HepG2 (cell line): ENCODE results near the gene PGAP3. TPM values are rescaled to one million over a fixed set of nuclear protein-coding genes. Genes with fewer than 3 reads are reported as not detected.

Experiments used
- AKAP8 ChIP-seq: sonication (generic); formaldehyde crosslinking; IDR thresholded peaks from 2 replicates; pipeline ENCODE4 v1.5.1; 2020; ENCODE audit warnings: mild to moderate bottlenecking, missing genetic modification reagents
- ARNT ChIP-seq: fragments of 450-650 bp; IDR thresholded peaks from 2 replicates; pipeline ENCODE4 v1.6.1; 2017
- FLYWCH1 ChIP-seq: sonication (generic); formaldehyde crosslinking; IDR thresholded peaks from 2 replicates; pipeline ENCODE4 v1.8.1; 2023; ENCODE audit warnings: mild to moderate bottlenecking, missing genetic modification reagents
- FOSL2 ChIP-seq: sonication (generic); formaldehyde crosslinking; IDR thresholded peaks from 2 replicates; pipeline ENCODE4 v1.4.0; 2020; ENCODE audit warnings: missing genetic modification reagents
- FOXK2 ChIP-seq: fragments of 450-650 bp; IDR thresholded peaks from 2 replicates; pipeline ENCODE4 v1.6.1; 2016
- HDAC1 ChIP-seq: sonication (generic); formaldehyde crosslinking; IDR thresholded peaks from 2 replicates; pipeline ENCODE4 v1.5.1; 2020; ENCODE audit warnings: mild to moderate bottlenecking, missing genetic modification reagents
- IRF2 ChIP-seq: IDR thresholded peaks from 2 replicates; pipeline ENCODE4 v1.6.1; 2018; ENCODE audit warnings: missing genetic modification reagents, missing compliant biosample characterization
- JDP2 ChIP-seq: sonication (generic); formaldehyde crosslinking; IDR thresholded peaks from 2 replicates; pipeline ENCODE4 v1.8.1; 2022; ENCODE audit warnings: missing genetic modification reagents, borderline replicate concordance
- PHF21A ChIP-seq: sonication (generic); formaldehyde crosslinking; IDR thresholded peaks from 2 replicates; pipeline ENCODE4 v1.5.0; 2020; ENCODE audit warnings: mild to moderate bottlenecking, missing genetic modification reagents
- RARA ChIP-seq: IDR thresholded peaks from 2 replicates; pipeline ENCODE4 v1.6.1; 2016; ENCODE audit warnings: missing genetic modification reagents, missing compliant biosample characterization
- RORA ChIP-seq: sonication (generic); formaldehyde crosslinking; IDR thresholded peaks from 2 replicates; pipeline ENCODE4 v1.5.0; 2020; ENCODE audit warnings: mild to moderate bottlenecking, missing genetic modification reagents, moderate library complexity
- SCMH1 ChIP-seq: sonication (generic); formaldehyde crosslinking; IDR thresholded peaks from 2 replicates; pipeline ENCODE4 v1.9.0; 2021; ENCODE audit warnings: missing genetic modification reagents, mild to moderate bottlenecking, borderline replicate concordance
- SPEN ChIP-seq: sonication (generic); formaldehyde crosslinking; IDR thresholded peaks from 2 replicates; pipeline ENCODE4 v1.5.1; 2020; ENCODE audit warnings: low read depth, mild to moderate bottlenecking, missing genetic modification reagents
- TEAD3 ChIP-seq: optimal IDR thresholded peaks from 2 replicates; pipeline ENCODE3; 2016; ENCODE audit warnings: borderline replicate concordance
- ZNF101 ChIP-seq: sonication (generic); formaldehyde crosslinking; IDR thresholded peaks from 2 replicates; pipeline ENCODE4 v1.4.0; 2020; ENCODE audit warnings: mild to moderate bottlenecking, low read depth, missing genetic modification reagents, borderline replicate concordance
- ZNF263 ChIP-seq: sonication (generic); formaldehyde crosslinking; IDR thresholded peaks from 2 replicates; pipeline ENCODE4 v1.4.0; 2020; ENCODE audit warnings: missing genetic modification reagents
- ZNF264 ChIP-seq: sonication (generic); formaldehyde crosslinking; IDR thresholded peaks from 2 replicates; pipeline ENCODE4 v1.4.0; 2020; ENCODE audit warnings: missing genetic modification reagents
- ZNF552 ChIP-seq: sonication (generic); formaldehyde crosslinking; IDR thresholded peaks from 2 replicates; pipeline ENCODE4 v1.9.0; 2022; ENCODE audit warnings: missing genetic modification reagents, mild to moderate bottlenecking, borderline replicate concordance
- ZNF556 ChIP-seq: sonication (generic); formaldehyde crosslinking; IDR thresholded peaks from 2 replicates; pipeline ENCODE4 v1.4.0; 2020; ENCODE audit warnings: mild to moderate bottlenecking, missing genetic modification reagents, borderline replicate concordance
- ZNF558 ChIP-seq: sonication (generic); formaldehyde crosslinking; IDR thresholded peaks from 2 replicates; pipeline ENCODE4 v1.9.0; 2022; ENCODE audit warnings: mild to moderate bottlenecking, missing genetic modification reagents, borderline replicate concordance
- ZNF564 ChIP-seq: sonication (generic); formaldehyde crosslinking; IDR thresholded peaks from 2 replicates; pipeline ENCODE4 v1.8.1; 2023; ENCODE audit warnings: mild to moderate bottlenecking, missing genetic modification reagents
- ZNF724P ChIP-seq: sonication (generic); formaldehyde crosslinking; IDR thresholded peaks from 2 replicates; pipeline ENCODE4 v1.8.0; 2022; ENCODE audit warnings: missing genetic modification reagents, borderline replicate concordance
- polyA plus RNA-seq, 8 experiments: library from polyadenylated mRNA; depleted of rRNA in 3 of 8; stranded (reverse) in 7 of 8; unstranded in 1 of 8; fragments of >200 nt; fragmentation: Illumina TruSeq in 4 of 8; extraction: Trizol in 4 of 8; gene quantifications; 2 replicates each; pipeline versions ENCODE4 v1.2.1 to v1.2.3, GENCODE V29; 2011 to 2016; ENCODE audit warnings: low read depth in 4 of 8, missing spikeins in 1 of 8, mixed read lengths in 1 of 8; ENCODE audit not compliant: insufficient read depth in 1 of 8
- total RNA-seq, 5 experiments: library from RNA; depleted of rRNA; stranded (reverse); fragments of >200 nt; fragmentation: Illumina TruSeq; extraction: Trizol; gene quantifications; 2 replicates each; pipeline ENCODE4 v1.2.3, GENCODE V29; 2016; ENCODE audit warnings: low read depth in 1 of 5
- TF ChIP-seq, protein P1 (sequence below): IDR thresholded peaks from 2 replicates; pipeline ENCODE4 v1.6.1; 2016
- TF ChIP-seq, protein P2 (sequence below): IDR thresholded peaks from 2 replicates; pipeline ENCODE4 v1.6.1; 2016; ENCODE audit warnings: missing compliant biosample characterization, missing genetic modification reagents, borderline replicate concordance
- TF ChIP-seq, protein P3 (sequence below): conservative IDR thresholded peaks from 2 replicates; pipeline ENCODE4 v1.6.1; 2018; ENCODE audit warnings: missing genetic modification reagents
- TF ChIP-seq, protein P4 (sequence below): sonication (generic); formaldehyde crosslinking; IDR thresholded peaks from 2 replicates; pipeline ENCODE4 v1.5.0; 2020; ENCODE audit warnings: missing genetic modification reagents

The PGAP3 gene
- total and polyA plus RNA-seq, 2 of the 13 experiments (the other 11 are each of a cell fraction or from before 2014, with no cell fraction given) = 11.9 to 14.6 TPM

DNA sequence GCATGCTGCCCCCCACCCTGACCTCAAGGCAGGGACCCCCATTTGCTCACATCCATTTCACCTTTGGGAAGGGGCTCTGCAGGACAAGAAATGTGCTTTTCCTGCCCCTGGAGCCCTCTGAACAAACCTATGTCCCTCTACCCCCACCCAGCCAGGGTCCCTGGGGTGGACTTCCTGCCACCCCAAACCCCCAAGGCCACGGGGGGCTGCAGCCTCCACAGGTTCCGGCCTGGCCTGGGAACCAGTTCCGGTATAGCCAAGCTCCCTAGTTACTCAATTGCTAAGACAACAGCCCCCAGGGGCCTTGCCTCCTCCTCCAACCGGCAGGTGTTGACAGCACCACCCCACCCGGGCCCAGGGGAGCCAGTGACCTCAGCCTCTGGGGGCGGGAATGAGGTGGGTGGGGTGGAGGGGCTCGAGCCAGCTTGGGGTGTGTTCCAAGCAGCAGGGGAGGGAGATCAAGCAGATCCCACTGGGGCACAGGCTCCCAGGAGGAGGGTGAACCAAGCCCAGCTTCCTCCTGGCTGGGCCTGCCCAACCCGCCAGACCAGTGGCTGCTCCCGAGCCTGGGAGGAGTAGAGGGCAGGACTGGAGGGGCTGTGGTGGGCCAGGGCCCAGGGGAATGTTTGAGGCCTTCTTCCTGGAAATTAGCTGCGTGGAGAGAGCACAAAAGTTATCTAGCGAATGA lies 13.0 kb downstream of the PGAP3 start (continued):
- no peak for TF ChIP-seq FLYWCH1 (CRISPR knock-in tag)
- peak; percentile 30 for TF ChIP-seq TEAD3 (CRISPR knock-in tag)
- peak; percentile 50; the same call in 1 of the 2 replicates for TF ChIP-seq ZNF264 (CRISPR knock-in tag)
- no peak for TF ChIP-seq ARNT
- TF ChIP-seq ZNF558 (CRISPR knock-in tag) = no peak
- no peak for TF ChIP-seq JDP2 (CRISPR knock-in tag)
- TF ChIP-seq ZNF564 (CRISPR knock-in tag) = no peak
- TF ChIP-seq, protein P1, sequence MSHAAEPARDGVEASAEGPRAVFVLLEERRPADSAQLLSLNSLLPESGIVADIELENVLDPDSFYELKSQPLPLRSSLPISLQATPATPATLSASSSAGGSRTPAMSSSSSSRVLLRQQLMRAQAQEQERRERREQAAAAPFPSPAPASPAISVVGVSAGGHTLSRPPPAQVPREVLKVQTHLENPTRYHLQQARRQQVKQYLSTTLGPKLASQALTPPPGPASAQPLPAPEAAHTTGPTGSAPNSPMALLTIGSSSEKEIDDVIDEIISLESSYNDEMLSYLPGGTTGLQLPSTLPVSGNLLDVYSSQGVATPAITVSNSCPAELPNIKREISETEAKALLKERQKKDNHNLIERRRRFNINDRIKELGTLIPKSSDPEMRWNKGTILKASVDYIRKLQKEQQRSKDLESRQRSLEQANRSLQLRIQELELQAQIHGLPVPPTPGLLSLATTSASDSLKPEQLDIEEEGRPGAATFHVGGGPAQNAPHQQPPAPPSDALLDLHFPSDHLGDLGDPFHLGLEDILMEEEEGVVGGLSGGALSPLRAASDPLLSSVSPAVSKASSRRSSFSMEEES (CRISPR knock-in tag) = peak; percentile 28; the same call in 1 of the 2 replicates
- TF ChIP-seq, protein P2, sequence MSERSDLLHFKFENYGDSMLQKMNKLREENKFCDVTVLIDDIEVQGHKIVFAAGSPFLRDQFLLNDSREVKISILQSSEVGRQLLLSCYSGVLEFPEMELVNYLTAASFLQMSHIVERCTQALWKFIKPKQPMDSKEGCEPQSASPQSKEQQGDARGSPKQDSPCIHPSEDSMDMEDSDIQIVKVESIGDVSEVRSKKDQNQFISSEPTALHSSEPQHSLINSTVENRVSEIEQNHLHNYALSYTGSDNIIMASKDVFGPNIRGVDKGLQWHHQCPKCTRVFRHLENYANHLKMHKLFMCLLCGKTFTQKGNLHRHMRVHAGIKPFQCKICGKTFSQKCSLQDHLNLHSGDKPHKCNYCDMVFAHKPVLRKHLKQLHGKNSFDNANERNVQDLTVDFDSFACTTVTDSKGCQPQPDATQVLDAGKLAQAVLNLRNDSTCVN (CRISPR knock-in tag) = 0 out of 2 replicates have a peak, but pooled peaks have one; percentile 6
- TF ChIP-seq FOSL2 = peak; percentile 29; the same call in 1 of the 2 replicates
- TF ChIP-seq ZNF263 (CRISPR knock-in tag) = peak; percentile 86
- peak; percentile 44; the same call in 1 of the 2 replicates for TF ChIP-seq IRF2
- TF ChIP-seq AKAP8 (CRISPR knock-in tag) = no peak
- peak; percentile 76 for TF ChIP-seq RARA (CRISPR knock-in tag)
- peak; percentile 83 for TF ChIP-seq HDAC1 (CRISPR knock-in tag)
- TF ChIP-seq FOXK2 = no peak
- TF ChIP-seq, protein P3, sequence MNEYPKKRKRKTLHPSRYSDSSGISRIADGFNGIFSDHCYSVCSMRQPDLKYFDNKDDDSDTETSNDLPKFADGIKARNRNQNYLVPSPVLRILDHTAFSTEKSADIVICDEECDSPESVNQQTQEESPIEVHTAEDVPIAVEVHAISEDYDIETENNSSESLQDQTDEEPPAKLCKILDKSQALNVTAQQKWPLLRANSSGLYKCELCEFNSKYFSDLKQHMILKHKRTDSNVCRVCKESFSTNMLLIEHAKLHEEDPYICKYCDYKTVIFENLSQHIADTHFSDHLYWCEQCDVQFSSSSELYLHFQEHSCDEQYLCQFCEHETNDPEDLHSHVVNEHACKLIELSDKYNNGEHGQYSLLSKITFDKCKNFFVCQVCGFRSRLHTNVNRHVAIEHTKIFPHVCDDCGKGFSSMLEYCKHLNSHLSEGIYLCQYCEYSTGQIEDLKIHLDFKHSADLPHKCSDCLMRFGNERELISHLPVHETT (CRISPR knock-in tag) = no peak
- TF ChIP-seq ZNF556 (CRISPR knock-in tag) = 0 out of 2 replicates have a peak, but pooled peaks have one; percentile 31
- TF ChIP-seq SCMH1 (CRISPR knock-in tag) = no peak
- no peak for TF ChIP-seq RORA
- TF ChIP-seq ZNF724P (CRISPR knock-in tag) = no peak
- TF ChIP-seq SPEN (CRISPR knock-in tag) = peak; percentile 67; the same call in 1 of the 2 replicates
- peak; percentile 86 for TF ChIP-seq PHF21A (CRISPR knock-in tag)
- peak; percentile 80; the same call in 1 of the 2 replicates for TF ChIP-seq ZNF552 (CRISPR knock-in tag)
- no peak for TF ChIP-seq ZNF101 (CRISPR knock-in tag)
- TF ChIP-seq, protein P4, sequence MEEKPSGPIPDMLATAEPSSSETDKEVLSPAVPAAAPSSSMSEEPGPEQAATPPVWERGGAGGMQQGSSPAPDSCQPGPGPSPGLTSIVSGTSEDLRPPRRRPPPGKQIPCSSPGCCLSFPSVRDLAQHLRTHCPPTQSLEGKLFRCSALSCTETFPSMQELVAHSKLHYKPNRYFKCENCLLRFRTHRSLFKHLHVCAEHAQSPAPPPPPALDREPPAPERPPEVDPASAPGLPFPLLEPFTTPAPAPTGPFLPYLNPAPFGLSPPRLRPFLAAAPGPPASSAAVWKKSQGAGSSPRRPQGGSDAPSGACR (CRISPR knock-in tag) = no peak
